Endothelial cell (in vitro differentiated cells): ENCODE results near the gene BAIAP2. TPM values are rescaled to one million over a fixed set of nuclear protein-coding genes. Genes with fewer than 3 reads are reported as not detected.

Experiments used
- DNase-seq: peaks from one replicate; pipeline ENCODE4 v3.0.0; 2021; ENCODE audit warnings: low spot score
- H3K27ac Mint-ChIP-seq: one replicate; pipeline ENCODE4 v1.8.0; 2021; ENCODE audit warnings: mixed read lengths, inconsistent platforms; ENCODE audit not compliant: unreplicated experiment
- H3K27me3 Mint-ChIP-seq: one replicate; pipeline ENCODE4 v1.8.0; 2021; ENCODE audit warnings: mild to moderate bottlenecking, moderate library complexity, mixed read lengths, inconsistent platforms; ENCODE audit not compliant: unreplicated experiment
- H3K36me3 Mint-ChIP-seq: one replicate; pipeline ENCODE4 v1.8.0; 2021; ENCODE audit warnings: mild to moderate bottlenecking, low read depth, mixed read lengths, inconsistent platforms; ENCODE audit not compliant: unreplicated experiment
- H3K4me1 Mint-ChIP-seq: one replicate; pipeline ENCODE4 v1.8.0; 2021; ENCODE audit warnings: mild to moderate bottlenecking, mixed read lengths, inconsistent platforms; ENCODE audit not compliant: unreplicated experiment
- H3K4me3 Mint-ChIP-seq: one replicate; pipeline ENCODE4 v1.8.0; 2021; ENCODE audit warnings: mild to moderate bottlenecking, mixed read lengths, inconsistent platforms; ENCODE audit not compliant: unreplicated experiment
- H3K9me3 Mint-ChIP-seq: one replicate; pipeline ENCODE4 v1.8.0; 2021; ENCODE audit warnings: mixed read lengths, inconsistent platforms; ENCODE audit not compliant: unreplicated experiment
- total RNA-seq: library from RNA; stranded (reverse); fragmentation: NEBNext Ultra II Directional; extraction: Animal tissue kit (Norgen Biotek cat#: 25700); gene quantifications from one replicate; pipeline ENCODE4 v1.2.1, GENCODE V29; 2021; ENCODE audit not compliant: unreplicated experiment
- TF ChIP-seq, protein P1 (sequence below): fragments of 200-600 bp; sonication (generic); IDR thresholded peaks from one replicate; pipeline ENCODE4 v1.5.0; 2021; ENCODE audit warnings: antibody characterized with exemption; ENCODE audit not compliant: unreplicated experiment

Gene BAIAP2
- total RNA-seq, 1 donor from 2014 or later, result 67.8 TPM

DNA sequence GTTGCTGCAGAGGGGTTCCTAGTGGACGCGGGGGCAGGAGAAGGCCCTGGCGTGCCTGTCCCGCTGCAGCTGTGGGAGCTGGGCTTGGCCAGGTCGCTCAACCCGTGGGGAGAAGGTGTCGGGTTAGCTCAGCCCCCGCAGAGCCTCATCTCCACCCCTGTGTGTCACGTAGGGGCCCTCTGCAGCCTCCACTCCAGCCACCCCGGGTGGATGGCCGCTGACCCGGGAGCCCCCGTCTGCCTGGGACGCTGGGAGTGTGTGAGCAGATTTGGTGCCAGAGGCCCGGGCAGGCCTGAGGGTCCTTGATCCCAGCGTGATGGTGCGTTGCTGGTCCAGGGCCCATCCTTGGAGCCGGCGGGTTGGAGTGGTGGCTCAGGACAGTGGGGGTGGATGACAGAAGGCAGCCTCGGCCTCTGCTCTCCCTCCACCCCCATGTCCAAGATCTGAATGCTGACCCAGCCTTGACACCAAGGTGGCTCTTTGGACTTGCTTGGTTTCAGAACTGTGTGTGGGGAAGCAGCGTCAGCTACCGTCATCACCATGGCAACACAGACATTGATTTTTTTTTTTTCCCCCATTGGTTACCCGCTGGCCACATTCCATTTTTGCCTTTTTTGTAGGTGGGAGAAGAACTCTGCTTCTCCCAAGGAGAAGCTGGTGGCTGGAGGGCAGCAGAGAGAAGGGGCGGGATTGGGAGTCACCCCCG is 35.7 kb downstream of the BAIAP2 start:
- Mint-ChIP-seq H3K4me1 (peaks cover 11% of the 10 kb centered on the region), H3K27me3 (peaks cover 18% of the 10 kb centered on the region), H3K27ac (peak overlapping the region; percentile 52), H3K9me3 (no peaks in the 10 kb centered on the region), H3K4me3 (no peak overlapping the region), H3K36me3 (peaks cover 23% of the 10 kb centered on the region)
- TF ChIP-seq, protein P1, sequence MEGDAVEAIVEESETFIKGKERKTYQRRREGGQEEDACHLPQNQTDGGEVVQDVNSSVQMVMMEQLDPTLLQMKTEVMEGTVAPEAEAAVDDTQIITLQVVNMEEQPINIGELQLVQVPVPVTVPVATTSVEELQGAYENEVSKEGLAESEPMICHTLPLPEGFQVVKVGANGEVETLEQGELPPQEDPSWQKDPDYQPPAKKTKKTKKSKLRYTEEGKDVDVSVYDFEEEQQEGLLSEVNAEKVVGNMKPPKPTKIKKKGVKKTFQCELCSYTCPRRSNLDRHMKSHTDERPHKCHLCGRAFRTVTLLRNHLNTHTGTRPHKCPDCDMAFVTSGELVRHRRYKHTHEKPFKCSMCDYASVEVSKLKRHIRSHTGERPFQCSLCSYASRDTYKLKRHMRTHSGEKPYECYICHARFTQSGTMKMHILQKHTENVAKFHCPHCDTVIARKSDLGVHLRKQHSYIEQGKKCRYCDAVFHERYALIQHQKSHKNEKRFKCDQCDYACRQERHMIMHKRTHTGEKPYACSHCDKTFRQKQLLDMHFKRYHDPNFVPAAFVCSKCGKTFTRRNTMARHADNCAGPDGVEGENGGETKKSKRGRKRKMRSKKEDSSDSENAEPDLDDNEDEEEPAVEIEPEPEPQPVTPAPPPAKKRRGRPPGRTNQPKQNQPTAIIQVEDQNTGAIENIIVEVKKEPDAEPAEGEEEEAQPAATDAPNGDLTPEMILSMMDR, result no peak
- no peak for DNase-seq

DNA sequence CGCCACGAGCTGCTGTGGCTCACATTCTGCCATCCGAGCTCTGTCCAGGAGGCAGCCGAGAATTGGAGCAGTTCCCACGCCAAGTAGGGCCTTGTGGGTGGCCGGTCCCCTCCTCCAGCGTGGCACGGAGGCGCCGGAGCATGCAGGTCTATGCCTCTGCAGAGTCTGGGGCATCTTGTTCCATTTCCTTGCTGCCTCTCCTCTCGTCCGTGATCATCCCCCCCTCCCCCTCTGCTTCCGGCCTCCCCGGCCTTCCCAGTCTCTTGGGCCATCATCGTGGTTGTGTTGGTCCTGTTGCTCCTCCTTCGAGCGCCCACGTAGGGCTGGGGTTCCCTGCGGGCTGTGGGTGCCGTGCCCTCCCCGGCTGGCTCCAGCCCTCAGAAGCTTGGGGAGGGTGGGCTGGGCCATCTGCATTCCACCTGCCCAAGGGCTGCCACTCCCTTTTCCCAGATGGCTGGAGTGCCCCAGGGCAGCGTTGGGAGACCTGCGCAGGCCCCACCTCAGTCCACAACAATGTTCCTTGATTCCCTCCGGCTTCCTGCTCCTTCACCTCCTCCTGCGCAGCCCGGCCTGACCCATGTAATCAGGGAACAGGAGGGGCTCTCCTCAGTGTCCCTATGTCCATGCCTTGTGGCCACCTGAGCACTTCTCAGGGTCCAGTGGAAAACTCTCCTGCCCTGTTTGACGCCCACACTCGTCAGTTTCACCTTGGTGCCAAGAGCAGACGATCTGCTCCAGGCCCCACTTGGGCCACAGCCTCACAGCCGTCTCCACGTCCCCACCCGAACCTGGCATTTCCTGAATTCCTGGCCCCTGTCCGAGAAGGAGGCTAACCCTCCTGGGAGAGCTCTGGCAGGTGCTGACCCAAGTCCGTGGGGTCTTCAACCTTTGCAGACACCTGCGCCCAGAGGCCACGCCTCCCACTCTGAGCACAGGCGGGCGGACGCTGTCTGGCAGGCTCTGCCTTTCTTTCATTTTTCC is 37.1 kb downstream of the BAIAP2 start:
- Mint-ChIP-seq H3K9me3 (no peaks in the 10 kb centered on the region), H3K4me1 (peaks cover 11% of the 10 kb centered on the region), H3K36me3 (peaks cover 23% of the 10 kb centered on the region), H3K27me3 (peaks cover 19% of the 10 kb centered on the region), H3K4me3 (peak overlapping the region; percentile 42), H3K27ac (no peak overlapping the region)
- DNase-seq, result no peak
- TF ChIP-seq, protein P1, result no peak

DNA sequence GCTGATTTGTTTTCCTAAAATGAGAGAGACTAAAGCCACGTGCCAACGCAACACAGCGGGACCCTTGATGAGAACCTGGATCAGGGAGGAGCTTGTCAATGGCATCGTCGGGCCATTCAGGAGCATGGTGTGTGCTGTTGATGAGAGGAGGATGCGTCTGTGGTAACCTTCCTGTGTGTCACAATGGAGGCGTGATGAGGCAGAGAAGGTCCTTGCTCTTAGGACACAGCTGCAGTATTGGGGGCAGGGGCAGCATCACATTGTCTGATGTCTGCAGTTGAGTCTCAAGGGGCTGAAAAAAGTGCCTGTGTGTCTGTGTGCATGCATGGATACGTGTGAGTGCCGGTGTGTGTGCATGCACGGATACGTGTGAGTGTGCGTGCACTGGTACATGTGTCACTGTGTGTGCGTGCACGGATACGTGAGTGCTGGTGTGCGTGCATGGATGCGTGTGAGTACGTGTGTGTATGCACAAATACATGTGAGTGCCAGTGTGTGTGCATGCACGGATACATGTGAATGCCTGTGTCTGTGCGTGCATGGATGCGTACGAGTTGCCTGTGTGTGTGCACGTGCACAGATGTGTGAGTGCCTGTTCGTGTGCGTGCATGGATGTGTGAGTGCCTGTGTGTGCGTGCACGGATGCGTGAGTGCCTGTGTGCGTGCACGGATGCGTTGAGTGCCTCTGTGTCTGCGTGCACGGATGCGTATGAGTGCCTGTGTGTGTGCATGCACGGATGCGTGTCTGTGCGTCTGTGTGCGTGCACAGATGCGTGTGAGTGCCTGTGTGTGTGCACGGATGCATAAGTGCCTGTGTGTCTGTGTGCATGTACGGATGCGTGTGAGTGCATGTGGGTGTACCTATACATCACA is 39.3 kb downstream of the BAIAP2 start:
- TF ChIP-seq, protein P1, result no peak
- H3K27me3 Mint-ChIP-seq, result peaks cover 20% of the 10 kb centered on the region
- peaks cover 11% of the 10 kb centered on the region for H3K4me1 Mint-ChIP-seq
- H3K9me3 Mint-ChIP-seq, result no peaks in the 10 kb centered on the region
- peak overlapping the region; percentile 37 for H3K4me3 Mint-ChIP-seq
- DNase-seq, result no peak
- H3K36me3 Mint-ChIP-seq, result peaks cover 23% of the 10 kb centered on the region
- peak overlapping the region; percentile 38 for H3K27ac Mint-ChIP-seq

DNA sequence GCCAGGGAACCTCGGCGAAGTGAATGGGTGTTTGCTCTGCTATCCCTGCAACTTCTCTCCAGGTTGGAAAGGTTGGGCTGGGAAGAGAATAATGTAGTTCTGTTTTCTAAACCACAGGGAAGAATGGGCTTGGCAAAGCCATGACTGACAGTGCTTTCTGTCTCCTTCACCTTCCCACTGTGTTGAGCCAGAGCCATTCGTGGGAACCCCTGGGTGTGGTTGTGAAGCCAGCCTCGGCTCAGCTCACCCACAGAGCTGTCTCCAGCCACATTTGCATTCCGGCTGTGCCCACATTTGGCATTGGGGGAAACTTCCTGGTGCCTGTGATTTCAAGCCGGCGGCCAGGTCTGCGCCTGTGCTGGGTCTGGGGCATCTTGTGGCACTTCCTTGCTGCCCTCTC is 39.9 kb downstream of the BAIAP2 start:
- H3K9me3 Mint-ChIP-seq, result no peaks in the 10 kb centered on the region
- DNase-seq, result no peak
- peaks cover 20% of the 10 kb centered on the region for H3K36me3 Mint-ChIP-seq
- H3K4me3 Mint-ChIP-seq, result peak overlapping the region; percentile 37
- TF ChIP-seq, protein P1, result no peak
- H3K27ac Mint-ChIP-seq, result peak overlapping the region; percentile 38
- peaks cover 11% of the 10 kb centered on the region for H3K4me1 Mint-ChIP-seq
- H3K27me3 Mint-ChIP-seq, result peaks cover 21% of the 10 kb centered on the region
